Measurements from ENCODE around the gene IQSEC1.

DNA sequence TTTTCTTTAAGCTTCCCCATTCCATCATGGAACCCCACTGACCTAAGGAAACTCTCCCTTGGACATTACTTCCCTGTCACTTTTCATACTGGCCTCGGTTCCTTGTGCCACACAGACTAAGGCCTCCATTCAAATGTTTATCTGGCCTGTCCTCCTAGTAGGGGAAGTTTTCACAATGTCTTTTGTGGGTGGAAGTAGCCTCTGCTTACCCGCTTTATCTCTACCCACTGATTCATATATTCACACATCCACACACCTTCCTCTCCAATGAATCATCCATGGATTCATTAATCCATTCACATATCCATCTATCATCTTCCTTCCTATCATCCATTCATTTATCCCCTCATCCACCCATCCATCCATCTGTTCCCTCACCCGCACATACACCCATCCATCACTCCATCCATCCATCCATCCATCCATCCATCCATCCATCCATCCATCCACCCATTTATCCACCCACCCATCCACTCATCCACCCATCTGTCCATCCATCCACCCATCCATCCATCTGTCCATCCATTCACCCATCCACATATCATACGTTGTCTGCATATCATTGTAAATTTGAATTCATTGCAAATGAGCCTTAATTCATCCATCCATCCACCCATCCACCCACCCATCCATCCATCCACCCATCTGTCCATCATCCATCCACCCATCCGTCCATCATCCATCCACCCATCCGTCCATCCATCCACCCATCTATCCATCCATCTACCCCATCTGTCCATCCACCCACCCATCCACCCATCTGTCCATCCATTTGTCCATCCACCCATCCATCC is 49.1 kb downstream of the IQSEC1 start:
- TF ChIP-seq, protein P1, sequence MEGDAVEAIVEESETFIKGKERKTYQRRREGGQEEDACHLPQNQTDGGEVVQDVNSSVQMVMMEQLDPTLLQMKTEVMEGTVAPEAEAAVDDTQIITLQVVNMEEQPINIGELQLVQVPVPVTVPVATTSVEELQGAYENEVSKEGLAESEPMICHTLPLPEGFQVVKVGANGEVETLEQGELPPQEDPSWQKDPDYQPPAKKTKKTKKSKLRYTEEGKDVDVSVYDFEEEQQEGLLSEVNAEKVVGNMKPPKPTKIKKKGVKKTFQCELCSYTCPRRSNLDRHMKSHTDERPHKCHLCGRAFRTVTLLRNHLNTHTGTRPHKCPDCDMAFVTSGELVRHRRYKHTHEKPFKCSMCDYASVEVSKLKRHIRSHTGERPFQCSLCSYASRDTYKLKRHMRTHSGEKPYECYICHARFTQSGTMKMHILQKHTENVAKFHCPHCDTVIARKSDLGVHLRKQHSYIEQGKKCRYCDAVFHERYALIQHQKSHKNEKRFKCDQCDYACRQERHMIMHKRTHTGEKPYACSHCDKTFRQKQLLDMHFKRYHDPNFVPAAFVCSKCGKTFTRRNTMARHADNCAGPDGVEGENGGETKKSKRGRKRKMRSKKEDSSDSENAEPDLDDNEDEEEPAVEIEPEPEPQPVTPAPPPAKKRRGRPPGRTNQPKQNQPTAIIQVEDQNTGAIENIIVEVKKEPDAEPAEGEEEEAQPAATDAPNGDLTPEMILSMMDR (IDR thresholded peaks at IDR 0.05; ENCODE audit: poor library complexity), result no peak
- TF ChIP-seq EZH2phosphoT487 (IDR thresholded peaks at IDR 0.05; ENCODE audit: low read depth, severe bottlenecking, unreplicated experiment) (no peak), EZH2 (IDR thresholded peaks at IDR 0.05; ENCODE audit: borderline replicate concordance) (no peak)

Measured in hepatocyte (in vitro differentiated cells).